BJ (cell line): ENCODE results near the gene RANBP10. TPM values are rescaled to one million over a fixed set of nuclear protein-coding genes. Genes with fewer than 3 reads are reported as not detected.

Source experiments
- CTCF ChIA-PET: fragments of 350-600 bp; formaldehyde crosslinking; extraction: SDS; loops from one replicate; lab custom pipeline; 2021; ENCODE audit warnings: antibody characterized with exemption, inconsistent platforms; lab: Yijun Ruan, JAX
- POLR2A ChIA-PET: fragments of 300-600 bp; sonication (Branson Sonifier 250); formaldehyde crosslinking; extraction: SDS; loops from one replicate; lab custom pipeline; 2021; ENCODE audit warnings: antibody characterized with exemption; lab: Charles Lee
- DNase-seq: peaks from one replicate; pipeline ENCODE4 v3.0.0-alpha.2; 2011; ENCODE audit warnings: low read depth
- H3K27me3 ChIP-seq: 2 replicates; pipeline ENCODE4 v1.6.0; 2011; ENCODE audit warnings: low read length; ENCODE audit not compliant: control insufficient read depth, insufficient read depth
- H3K36me3 ChIP-seq: 2 replicates; pipeline ENCODE4 v1.5.1; 2011; ENCODE audit warnings: low read length; ENCODE audit not compliant: control insufficient read depth, insufficient read depth
- H3K4me3 ChIP-seq: 2 replicates; pipeline ENCODE4 v1.5.1; 2011; ENCODE audit warnings: low read depth, mild to moderate bottlenecking, control low read depth, low read length
- CTCF ChIP-seq: IDR thresholded peaks from 2 replicates; pipeline ENCODE4 v1.5.1; 2011; ENCODE audit warnings: low read depth, mild to moderate bottlenecking, control low read depth, inconsistent platforms, low read length, moderate library complexity; ENCODE audit not compliant: insufficient read depth
- polyA plus RNA-seq: library from polyadenylated mRNA; depleted of rRNA; stranded (reverse); fragments of >200 nt; gene quantifications from 2 replicates; pipeline ENCODE4 v1.2.3, GENCODE V29; 2011

Gene RANBP10
- polyA plus RNA-seq, 1 experiment: 17.6 TPM

DNA sequence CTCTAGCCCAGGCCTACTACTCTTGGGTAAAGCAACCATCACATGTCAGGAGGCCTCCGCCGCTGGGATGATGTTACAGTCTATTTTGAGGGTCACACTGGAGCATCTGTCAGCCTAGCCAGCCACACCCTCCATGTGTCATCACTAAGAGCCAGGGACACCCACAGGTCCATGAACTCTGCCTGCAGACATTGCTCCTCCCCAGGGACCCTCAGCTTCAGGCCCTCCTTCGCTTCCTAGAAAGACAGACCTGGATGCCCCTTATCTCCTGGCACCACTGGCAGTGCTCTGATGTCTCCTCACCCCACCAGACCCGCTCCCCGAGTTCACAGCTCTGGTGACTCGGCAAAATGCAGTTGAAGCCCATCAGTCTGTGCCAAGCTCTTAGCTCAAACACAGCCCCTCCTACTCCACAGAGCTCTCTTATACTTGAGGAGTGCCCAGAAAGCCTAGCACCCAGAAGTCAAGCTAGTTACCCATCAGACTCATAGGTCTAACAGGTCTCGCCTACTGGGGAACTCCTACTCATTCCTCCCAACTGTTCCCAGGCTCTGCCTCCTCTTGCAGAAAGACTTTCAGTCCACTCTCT is 5.9 kb downstream of the RANBP10 start:
- Histone ChIP-seq H3K4me3 (no peak overlapping the region), H3K27me3 (no peaks in the 10 kb centered on the region), H3K36me3 (peaks cover 11% of the 10 kb centered on the region)
- TF ChIP-seq CTCF: no peak
- ChIA-PET CTCF (interaction anchor here (3.5 kb wide), 1 partner anchor 16 kb away, joined by 19 read pairs; no protein-coding TSS in a partner anchor), POLR2A (no interaction called here)
- DNase-seq: no peak

DNA sequence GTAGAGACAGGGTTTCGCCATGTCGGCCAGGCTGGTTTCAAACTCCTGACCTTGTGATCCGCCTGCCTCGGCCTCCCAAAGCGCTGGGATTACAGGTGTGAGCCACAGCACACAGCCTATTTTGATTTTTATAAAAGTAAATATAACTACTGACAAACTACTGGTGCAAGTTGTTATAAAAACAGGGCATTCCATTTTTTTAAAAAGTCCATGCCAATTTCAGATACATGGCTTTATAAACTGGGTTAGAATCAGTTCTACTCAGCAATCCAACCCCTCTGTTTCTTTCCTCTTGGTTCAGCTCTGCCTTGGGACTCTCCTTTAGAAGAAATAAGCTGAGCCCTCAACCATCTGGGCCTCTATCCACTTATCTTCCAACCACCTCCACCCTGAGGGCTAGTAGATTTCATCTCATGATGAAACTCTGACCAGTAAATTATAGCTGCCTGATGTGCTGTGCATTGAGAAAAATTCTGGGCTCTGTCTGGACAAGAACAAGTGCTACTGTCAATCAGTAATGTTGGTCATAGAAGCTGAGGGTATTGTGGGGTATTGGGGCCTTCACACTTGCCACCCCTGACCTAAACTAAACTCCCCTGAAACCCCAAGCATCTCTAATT is 10.2 kb downstream of the RANBP10 start:
- no peak for TF ChIP-seq CTCF
- ChIA-PET POLR2A (no interaction called here), CTCF (interaction anchor here (0.6 to 1.5 kb wide), 2 partner anchors 10 to 94 kb away, joined by 3 to 4 read pairs; partner anchors contain the start of gene RANBP10)
- DNase-seq: no peak
- no peaks in the 10 kb centered on the region for H3K27me3 ChIP-seq
- peaks cover 5% of the 10 kb centered on the region for H3K36me3 ChIP-seq
- H3K4me3 ChIP-seq: no peak overlapping the region

- no peak overlapping the region for H3K4me3 ChIP-seq
- TF ChIP-seq CTCF: no peak
- no peaks in the 10 kb centered on the region for H3K36me3 ChIP-seq
- H3K27me3 ChIP-seq: no peaks in the 10 kb centered on the region
- ChIA-PET CTCF (interaction anchor here (0.9 kb wide), 1 partner anchor 27 kb away, joined by 4 read pairs; no protein-coding TSS in a partner anchor), POLR2A (no interaction called here)
- DNase-seq: no peak
Measured at GRCh38 chr16:67790071-67790470, 16.3 kb downstream of the RANBP10 start.

DNA sequence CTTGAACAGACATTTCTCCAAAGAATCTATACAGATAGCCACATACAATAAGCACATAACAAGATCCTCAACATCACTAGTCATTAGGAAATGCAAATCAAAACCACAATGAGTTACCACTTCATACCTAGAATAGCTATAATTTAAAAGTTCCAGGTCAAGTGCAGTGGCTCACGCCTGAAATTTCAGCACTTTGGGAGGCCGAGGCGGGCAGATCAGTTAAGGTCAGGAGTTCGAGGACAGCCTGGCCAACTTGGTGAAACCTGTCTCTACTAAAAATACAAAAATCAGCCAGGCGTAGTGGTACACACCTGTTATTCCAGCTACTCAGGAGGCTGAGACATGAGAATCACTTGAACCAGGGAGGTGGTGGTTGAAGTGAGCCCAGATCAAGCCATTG is 19.9 kb downstream of the RANBP10 start:
- no peak for TF ChIP-seq CTCF
- Histone ChIP-seq H3K27me3 (no peaks in the 10 kb centered on the region), H3K4me3 (no peak overlapping the region), H3K36me3 (no peaks in the 10 kb centered on the region; the same call in 1 of the 2 replicates)
- ChIA-PET CTCF (interaction anchor here (2.4 kb wide), 1 partner anchor 30 kb away, joined by 7 read pairs; no protein-coding TSS in a partner anchor), POLR2A (no interaction called here)
- no peak for DNase-seq

- no peaks in the 10 kb centered on the region for H3K27me3 ChIP-seq
- DNase-seq: no peak
- no peak for TF ChIP-seq CTCF
- H3K36me3 ChIP-seq: no peaks in the 10 kb centered on the region; the same call in 1 of the 2 replicates
- H3K4me3 ChIP-seq: no peak overlapping the region
- CTCF ChIA-PET: no interaction called here
- POLR2A ChIA-PET: no interaction called here
Measured at GRCh38 chr16:67783353-67783725, 23.0 kb downstream of the RANBP10 start.
